Measurements from ENCODE around the gene BTBD18. TPM values are rescaled to one million over a fixed set of nuclear protein-coding genes. Genes with fewer than 3 reads are reported as not detected.

Gene BTBD18
- total and polyA plus RNA-seq, 2 of the 13 experiments (the other 11 are each of a cell fraction or from before 2014, with no cell fraction given) = not detected

- TF ChIP-seq CENPT (CRISPR knock-in tag; IDR thresholded peaks at IDR 0.05; ENCODE audit: low read depth) (no peak), ZNF224 (CRISPR knock-in tag; IDR thresholded peaks at IDR 0.05) (no peak), JUND (CRISPR knock-in tag; IDR thresholded peaks at IDR 0.05) (0 out of 2 replicates have a peak, but pooled peaks have one; percentile 35), ZBTB25 (CRISPR knock-in tag; IDR thresholded peaks at IDR 0.05) (0 out of 2 replicates have a peak, but pooled peaks have one; percentile 55), THAP7 (CRISPR knock-in tag; IDR thresholded peaks at IDR 0.05) (no peak), KIAA2018 (CRISPR knock-in tag; IDR thresholded peaks at IDR 0.05; ENCODE audit: borderline replicate concordance) (no peak), SPEN (CRISPR knock-in tag; IDR thresholded peaks at IDR 0.05; ENCODE audit: low read depth) (no peak), ZNF333 (CRISPR knock-in tag; IDR thresholded peaks at IDR 0.05; ENCODE audit: borderline replicate concordance) (no peak), RARG (CRISPR knock-in tag; IDR thresholded peaks at IDR 0.05; ENCODE audit: low read depth) (no peak), ZEB1 (IDR thresholded peaks at IDR 0.05; ENCODE audit: insufficient replicate concordance, low read depth) (peak; percentile 75), DNMT3B (CRISPR knock-in tag; conservative IDR thresholded peaks at IDR 0.05) (no peak), SMC3 (IDR thresholded peaks at IDR 0.05; ENCODE audit: low read length) (peak; percentile 88), PHF21A (CRISPR knock-in tag; IDR thresholded peaks at IDR 0.05) (peak; percentile 73; the same call in 1 of the 2 replicates), RAD51 (IDR thresholded peaks at IDR 0.05; ENCODE audit: borderline replicate concordance) (no peak), ZNF879 (CRISPR knock-in tag; IDR thresholded peaks at IDR 0.05) (no peak), ZNF761 (CRISPR knock-in tag; conservative IDR thresholded peaks at IDR 0.05) (no peak), HDAC1 (CRISPR knock-in tag; IDR thresholded peaks at IDR 0.05) (peak; percentile 65), ARNTL (CRISPR knock-in tag; IDR thresholded peaks at IDR 0.05) (peak; percentile 64; the same call in 1 of the 2 replicates), SNAPC5 (CRISPR knock-in tag; IDR thresholded peaks at IDR 0.05; ENCODE audit: borderline replicate concordance) (no peak), MTA1 (CRISPR knock-in tag; IDR thresholded peaks at IDR 0.05; ENCODE audit: borderline replicate concordance) (no peak)
Measured at GRCh38 chr11:57800444-57801182, 49.0 kb upstream of the BTBD18 start (continued).

Measured in HepG2 (cell line).